ENCODE measurements around the gene NPS.

GRCh38 chr10:127592586-127592985 is 43.5 kb downstream of the NPS start:
- TF ChIP-seq CTCF (IDR thresholded peaks at IDR 0.05) (no peak), POLR2A (IDR thresholded peaks at IDR 0.05) (no peak)
